Stimulated activated CD4-positive, alpha-beta T cell treated with anti-CD3 and anti-CD28 coated beads, TNF-alpha, amount 100 ng/mL, for 4 hours (primary cell): ENCODE results near the gene CORO6.

Source experiments
- DNase-seq, 3 experiments: peaks; one replicate each; pipeline ENCODE4 v3.0.0-alpha.2; 2020; ENCODE audit warnings: low read depth in 3 of 3

Gene CORO6

GRCh38 chr17:29613352-29613837 is 9.3 kb downstream of the CORO6 start:
- peak; percentile 83 to 95 (median 88) for DNase-seq

GRCh38 chr17:29612404-29613280 is 10.1 kb downstream of the CORO6 start:
- no peak for DNase-seq

- DNase-seq: no peak
These were observed 10.7 kb downstream of the CORO6 start for GRCh38 chr17:29612094-29612403.

- no peak for DNase-seq
These were observed 11.2 kb downstream of the CORO6 start for GRCh38 chr17:29611351-29612093.

GRCh38 chr17:29610395-29610794 is 12.3 kb downstream of the CORO6 start:
- DNase-seq: no peak

- no peak for DNase-seq
These were observed 13.7 kb downstream of the CORO6 start for GRCh38 chr17:29608986-29609385.

GRCh38 chr17:29607557-29608195 is 15.0 kb downstream of the CORO6 start:
- no peak for DNase-seq

- no peak for DNase-seq
These were observed 19.5 kb downstream of the CORO6 start for GRCh38 chr17:29603109-29603674.

GRCh38 chr17:29597361-29598172 is 25.1 kb downstream of the CORO6 start:
- no peak for DNase-seq

- no peak for DNase-seq
These were observed 25.9 kb downstream of the CORO6 start for GRCh38 chr17:29596811-29597210.

GRCh38 chr17:29595943-29596774 is 26.6 kb downstream of the CORO6 start:
- DNase-seq: no peak

GRCh38 chr17:29595107-29595942 is 27.4 kb downstream of the CORO6 start:
- no peak for DNase-seq

GRCh38 chr17:29594519-29595090 is 28.1 kb downstream of the CORO6 start:
- no peak for DNase-seq

GRCh38 chr17:29593591-29594518 is 28.9 kb downstream of the CORO6 start:
- no peak for DNase-seq

GRCh38 chr17:29592850-29593551 is 29.7 kb downstream of the CORO6 start, which contains the start of gene ANKRD13B:
Gene ANKRD13B (plus strand): TSS chr17:29593132. CDS start chr17:29593622, 490 bp downstream.
- peak in 1 of 3 experiments; percentile 44 for DNase-seq

- peak; percentile 59 to 75 (median 63) for DNase-seq
These were observed 30.7 kb downstream of the CORO6 start for GRCh38 chr17:29591737-29592608.
